Stimulated activated CD8-positive, alpha-beta memory T cell treated with anti-CD3 and anti-CD28 coated beads, Interleukin-4, amount 100 ng/mL, for 4 hours (primary cell): Measurements from ENCODE around the gene ANKRD35.
A peak's percentile ranks its signal among the peaks of the same experiment; 100 is the strongest.
"Not testable (repeated sequence)": the region's sequence is repeated elsewhere in the genome, so short reads cannot be mapped to it uniquely, and the experiment has no call there.

Source experiments
- DNase-seq, 2 donors: peaks; one replicate each; pipeline ENCODE4 v3.0.0-alpha.2; 2020; ENCODE audit warnings: low read depth in 2 of 2, low spot score in 1 of 2

Gene ANKRD35, protein sequence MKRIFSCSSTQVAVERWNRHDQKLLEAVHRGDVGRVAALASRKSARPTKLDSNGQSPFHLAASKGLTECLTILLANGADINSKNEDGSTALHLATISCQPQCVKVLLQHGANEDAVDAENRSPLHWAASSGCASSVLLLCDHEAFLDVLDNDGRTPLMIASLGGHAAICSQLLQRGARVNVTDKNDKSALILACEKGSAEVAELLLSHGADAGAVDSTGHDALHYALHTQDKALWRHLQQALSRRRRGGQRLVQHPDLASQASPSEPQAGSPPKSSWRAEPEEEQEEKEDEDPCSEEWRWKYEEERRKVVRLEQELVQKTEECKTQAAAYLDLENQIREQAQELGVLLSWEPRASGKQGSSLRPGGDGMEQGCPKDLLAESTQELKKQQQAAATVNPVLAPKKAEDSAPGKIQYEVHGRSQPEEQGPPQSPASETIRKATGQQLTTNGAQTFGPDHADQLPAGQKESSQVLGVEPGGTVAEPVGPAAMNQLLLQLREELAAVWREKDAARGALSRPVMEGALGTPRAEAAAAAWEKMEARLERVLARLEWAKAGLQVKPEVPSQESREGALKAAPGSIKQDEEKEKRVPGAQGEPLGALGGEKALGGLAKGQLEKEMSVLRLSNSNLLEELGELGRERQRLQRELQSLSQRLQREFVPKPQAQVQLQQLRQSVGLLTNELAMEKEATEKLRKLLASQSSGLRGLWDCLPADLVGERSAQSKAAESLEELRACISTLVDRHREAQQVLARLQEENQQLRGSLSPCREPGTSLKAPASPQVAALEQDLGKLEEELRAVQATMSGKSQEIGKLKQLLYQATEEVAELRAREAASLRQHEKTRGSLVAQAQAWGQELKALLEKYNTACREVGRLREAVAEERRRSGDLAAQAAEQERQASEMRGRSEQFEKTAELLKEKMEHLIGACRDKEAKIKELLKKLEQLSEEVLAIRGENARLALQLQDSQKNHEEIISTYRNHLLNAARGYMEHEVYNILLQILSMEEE

DNA sequence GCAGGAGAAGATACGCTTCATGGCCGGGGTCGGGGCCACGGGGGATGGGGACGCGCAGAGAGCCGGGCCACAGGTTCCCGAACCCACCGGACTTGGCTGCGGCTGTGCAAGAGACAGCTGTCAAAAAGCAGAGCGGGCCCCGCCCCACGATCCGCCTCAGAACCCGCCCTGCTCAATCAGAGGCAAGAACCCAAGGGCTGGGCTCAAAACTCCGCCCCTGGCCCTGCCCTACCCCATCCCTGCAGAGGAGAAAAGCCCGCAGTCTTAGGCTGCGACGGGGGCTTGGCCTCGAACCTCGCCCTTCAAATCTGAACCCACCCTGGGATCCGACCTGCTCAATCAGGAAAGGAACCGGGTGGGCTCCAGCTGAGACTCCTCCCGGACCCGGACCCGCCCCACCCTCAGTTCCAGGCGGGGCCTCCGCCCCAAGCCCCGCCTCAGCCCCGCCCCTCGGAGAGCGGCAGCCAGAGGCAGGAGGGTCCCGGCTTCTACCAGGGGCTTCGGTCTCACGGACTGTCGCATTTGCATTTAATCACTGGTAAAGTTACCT, at the start of gene ANKRD35:
ANKRD35 (minus strand) TSS at position 129 of the 550 bp plus-strand sequence; CDS start at position 21, 108 bp downstream.
- DNase-seq, result peak; percentile 62 to 76

DNA sequence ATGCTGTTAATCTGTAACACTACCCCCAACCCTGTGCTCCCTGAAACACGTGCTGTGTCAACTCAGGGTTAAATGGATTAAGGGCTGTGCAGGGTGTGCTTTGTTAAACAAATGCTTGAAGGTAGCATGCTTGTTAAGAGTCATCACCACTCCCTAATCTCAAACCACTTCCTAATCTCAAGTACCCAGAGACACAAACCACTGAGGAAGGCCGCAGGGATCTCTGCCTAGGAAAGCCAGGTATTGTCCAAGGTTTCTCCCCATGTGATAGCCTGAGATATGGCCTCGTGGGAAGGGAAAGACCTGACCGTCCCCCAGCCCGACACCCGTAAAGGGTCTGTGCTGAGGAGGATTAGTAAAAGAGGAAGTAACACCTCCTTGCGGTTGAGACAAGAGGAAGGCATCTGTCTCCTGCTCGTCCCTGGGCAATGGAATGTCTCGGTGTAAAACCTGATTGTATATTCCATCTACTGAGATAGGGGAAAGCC, 46.9 kb upstream of the ANKRD35 start:
- DNase-seq, result not testable (repeated sequence)

DNA sequence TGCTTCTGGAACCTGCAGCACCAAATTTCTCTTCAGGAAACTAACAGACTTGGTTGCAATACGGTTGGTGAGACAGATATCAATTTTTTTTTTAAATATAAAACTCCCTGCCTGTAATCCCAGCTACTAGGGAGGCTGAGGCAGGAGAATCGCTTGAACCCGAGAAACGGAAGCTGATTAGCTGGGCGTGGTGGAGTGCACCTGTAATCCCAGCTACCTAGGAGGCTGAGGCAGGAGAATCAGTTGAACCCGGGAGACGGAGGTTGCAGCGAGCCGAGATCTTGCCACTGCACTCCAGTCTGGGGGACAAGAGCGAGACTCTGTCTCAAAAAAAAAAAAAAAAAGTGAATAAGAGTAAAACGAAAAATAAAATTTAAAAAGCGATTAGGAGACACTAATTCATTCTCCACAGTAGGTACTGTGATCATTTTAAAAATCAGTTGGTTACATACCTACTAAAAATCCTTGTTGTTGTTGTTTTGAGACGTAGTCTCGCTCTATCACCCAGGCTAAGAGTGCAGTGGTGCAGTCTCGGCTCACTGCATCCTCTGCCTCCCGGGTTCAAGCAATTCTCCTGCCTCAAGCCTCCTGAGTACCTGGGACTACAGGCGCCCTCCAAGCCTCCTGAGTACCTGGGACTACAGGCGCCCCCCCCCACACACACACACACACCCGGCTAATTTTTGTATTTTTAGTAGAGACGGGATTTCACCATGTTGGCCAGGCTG, 42.4 kb upstream of the ANKRD35 start:
- DNase-seq, result no peak

DNA sequence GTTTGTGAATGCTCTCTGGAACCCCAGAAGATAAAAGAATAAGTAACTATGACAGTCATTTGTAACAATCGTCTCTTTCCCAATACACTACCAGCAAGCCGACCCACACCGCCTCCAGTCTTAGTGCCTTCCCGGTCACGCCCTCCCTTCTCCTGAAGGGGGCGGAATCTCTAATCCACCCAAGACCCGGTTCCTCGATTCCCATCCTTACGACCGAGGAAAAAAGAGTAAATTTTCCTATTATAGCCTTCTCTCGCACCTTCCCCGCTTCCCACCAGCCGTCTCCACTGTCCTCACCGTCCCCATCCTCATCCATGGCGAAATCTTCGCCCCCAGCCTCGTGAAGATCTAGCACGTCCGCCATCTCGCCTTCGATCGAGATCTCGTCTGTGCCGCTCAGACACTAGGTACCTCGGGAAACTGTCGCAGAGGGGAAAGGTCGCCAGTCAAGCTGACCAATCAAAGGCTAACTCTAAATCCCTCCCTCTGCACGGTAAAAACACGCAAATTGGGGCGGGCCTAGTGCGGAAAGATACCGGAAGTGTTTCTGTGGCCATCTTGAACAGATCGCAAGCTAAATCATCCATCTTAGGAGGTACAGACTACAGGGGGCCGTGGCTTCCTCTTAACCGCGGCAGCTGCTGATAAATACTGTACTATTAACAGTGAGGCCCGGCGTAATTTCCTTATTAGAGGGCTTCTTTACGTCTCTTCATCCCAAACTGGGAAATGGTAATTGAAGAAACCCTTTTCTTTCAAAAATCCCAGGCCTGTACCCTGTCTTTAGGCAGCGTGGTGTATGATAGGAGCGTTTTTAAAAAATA, 41.6 kb upstream of the ANKRD35 start, which contains the start of gene RBM8A:
RBM8A (minus strand) TSS at position 422 of the 824 bp plus-strand sequence; CDS start at position 364, 58 bp downstream.
- DNase-seq, result peak; percentile 86 to 89

DNA sequence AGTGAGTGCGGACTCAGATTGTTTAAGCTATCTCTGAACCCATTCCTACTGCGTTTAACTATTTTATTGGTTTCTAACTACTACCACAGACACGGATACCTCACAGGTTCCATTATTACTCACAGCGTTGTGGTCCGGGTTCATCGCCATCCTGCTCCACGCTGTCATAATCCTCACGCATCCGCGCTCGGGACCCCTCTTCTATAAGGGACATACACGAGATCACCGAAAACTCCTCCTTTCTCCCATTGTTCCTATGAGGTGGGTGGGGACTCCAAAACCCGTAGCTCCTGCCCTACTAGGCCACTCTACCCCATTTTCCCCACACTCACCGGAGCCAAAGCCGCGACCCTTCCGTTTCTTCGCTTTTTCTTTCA, 41.0 kb upstream of the ANKRD35 start:
- no peak for DNase-seq

DNA sequence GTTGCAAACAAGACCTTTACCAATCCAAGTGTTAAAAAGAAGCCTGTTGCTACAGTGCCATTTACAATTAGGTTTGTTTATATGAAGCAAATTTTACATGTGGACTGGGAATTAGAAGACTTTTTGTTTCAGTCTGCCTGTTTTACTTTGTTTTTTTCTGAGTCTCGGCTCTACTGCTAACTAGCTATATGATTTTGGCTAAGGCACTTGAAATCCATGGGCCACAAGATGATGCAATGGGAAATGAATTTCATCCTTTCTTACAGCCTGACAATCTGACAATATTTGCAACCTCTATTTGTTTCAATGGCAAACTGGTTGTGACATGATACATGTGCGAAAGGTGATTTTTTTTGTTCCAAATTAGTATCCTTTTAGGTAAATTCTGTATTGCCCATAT, 36.6 kb upstream of the ANKRD35 start:
- no peak for DNase-seq

DNA sequence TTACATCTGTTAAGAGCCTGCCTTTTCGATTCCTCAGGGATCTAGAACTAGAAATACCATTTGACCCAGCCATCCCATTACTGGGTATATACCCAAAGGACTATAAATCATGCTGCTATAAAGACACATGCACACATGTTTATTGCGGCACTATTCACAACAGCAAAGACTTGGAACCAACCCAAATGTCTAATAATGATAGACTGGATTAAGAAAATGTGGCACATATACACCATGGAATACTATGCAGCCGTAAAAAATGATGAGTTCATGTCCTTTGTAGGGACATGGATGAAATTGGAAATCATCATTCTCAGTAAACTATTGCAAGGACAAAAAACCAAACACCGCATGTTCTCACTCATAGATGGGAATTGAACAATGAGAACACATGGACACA, 34.6 kb upstream of the ANKRD35 start:
- not testable (repeated sequence) for DNase-seq

DNA sequence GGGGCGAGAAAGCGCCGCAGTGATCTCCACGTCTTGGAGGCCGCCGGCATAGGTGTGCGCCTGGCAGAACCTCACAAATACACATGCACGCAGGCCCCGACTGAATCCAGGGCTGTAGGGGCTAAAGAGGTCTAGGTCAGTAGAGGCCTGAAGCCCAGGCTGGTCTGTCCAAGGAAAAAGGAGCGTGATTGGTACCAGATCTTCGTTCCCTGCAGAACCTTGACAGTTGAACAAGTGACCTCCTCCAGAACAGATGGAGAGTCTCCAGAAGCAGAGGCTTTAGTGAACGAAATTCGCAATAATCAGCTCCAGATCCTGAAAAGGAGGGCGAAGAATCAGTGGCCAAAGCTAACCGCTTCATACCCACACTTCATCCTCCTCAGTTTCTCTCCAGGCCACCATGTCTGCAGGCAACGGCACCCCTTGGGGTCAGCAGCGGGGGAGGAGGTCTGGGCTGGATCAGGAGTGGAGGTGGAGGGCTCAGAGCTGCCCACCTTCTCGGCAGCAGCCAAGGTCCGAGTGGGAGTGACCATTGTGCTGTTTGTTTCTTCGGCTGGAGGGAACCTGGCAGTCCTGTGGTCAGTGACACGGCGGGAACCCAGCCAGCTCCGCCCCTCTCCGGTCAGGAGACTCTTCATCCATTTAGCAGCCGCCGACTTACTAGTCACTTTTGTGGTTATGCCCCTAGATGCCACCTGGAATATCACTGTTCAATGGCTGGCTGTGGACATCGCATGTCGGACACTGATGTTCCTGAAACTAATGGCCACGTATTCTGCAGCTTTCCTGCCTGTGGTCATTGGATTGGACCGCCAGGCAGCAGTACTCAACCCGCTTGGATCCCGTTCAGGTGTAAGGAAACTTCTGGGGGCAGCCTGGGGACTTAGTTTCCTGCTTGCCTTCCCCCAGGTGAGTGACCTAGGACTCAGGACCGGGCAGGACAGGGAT, 33.6 kb upstream of the ANKRD35 start:
- DNase-seq, result no peak

DNA sequence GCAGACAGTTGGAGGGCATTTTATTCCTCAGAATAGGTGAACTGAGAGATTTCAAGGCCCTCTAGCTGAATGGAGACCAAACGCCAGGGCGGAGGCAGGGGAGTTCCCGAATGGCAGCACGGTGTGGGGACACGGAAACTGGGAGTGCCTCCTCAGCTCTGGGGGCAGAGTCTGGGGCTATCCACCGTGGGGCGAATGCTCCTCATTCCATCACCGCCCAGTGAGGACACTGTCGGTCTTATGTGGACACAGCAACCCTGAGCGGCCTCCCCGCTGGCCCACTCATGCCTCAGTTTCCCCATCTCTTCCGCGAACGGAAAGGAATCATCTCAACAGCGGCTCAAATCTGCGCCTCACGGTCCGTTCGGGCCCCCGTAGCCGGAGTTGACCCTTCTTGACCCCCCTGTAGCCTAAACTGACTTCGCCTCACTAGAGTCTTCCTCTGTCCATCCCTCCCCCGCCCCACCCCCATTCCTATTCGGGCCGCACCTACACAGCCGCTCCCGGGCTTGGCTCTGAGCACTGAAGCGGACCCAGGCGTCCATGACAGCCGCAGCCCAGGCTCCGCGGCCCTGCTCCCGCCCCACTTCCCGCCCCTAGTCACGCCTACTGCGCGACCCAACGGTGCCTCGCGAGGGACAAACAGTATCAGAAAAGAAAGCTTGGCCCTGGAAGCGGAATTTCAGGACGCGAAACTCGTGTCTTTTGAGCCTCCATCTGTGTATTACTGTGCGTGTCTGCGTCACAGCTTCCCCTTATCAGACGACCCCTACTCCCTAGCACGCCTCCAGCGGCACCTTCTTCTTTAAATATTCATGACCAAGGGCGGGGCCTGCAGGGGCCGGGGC, 32.7 kb upstream of the ANKRD35 start, which contains the start of gene PEX11B:
PEX11B (minus strand) TSS at position 574 of the 848 bp plus-strand sequence; CDS start at position 545, 29 bp downstream.
- peak; percentile 77 to 82 for DNase-seq

DNA sequence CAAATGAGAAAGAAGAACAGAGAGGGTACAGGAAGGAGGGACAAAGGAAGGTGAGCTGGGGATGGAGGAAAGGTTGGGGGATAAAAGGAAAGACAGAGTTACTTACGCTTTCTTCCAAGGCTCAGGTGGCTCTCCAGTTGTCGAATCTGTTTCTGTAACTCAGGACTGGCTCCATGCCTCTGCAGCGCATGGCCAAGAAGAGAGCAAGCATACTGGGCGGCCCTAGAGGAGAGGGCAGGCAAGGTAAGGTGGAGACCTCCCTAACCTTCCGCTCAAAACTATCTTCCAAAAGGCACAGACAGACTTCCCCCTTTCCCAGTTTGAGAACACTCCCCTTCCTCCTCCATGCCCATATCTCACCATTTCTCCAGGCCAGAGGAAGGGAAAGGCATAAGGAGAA, 31.9 kb upstream of the ANKRD35 start:
- no peak for DNase-seq

DNA sequence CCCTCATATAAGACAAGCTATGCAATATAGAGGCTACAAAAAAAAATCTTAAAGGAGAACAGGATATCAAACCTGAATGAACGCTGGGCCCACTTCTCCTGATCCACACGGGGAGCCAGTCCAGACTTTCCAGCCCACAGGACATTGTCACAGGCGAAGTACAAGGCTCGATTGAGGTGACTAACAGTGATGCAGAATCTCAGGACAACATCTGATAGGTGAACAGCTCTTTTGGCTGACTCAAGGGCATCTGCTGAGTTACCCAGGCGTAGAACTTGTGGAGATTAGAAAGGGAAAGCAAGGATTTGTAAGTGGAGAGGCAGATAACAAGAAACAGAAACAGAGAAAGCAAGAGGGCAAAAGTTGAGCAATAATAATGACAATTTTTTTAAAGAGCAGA, 31.1 kb upstream of the ANKRD35 start:
- DNase-seq, result no peak

DNA sequence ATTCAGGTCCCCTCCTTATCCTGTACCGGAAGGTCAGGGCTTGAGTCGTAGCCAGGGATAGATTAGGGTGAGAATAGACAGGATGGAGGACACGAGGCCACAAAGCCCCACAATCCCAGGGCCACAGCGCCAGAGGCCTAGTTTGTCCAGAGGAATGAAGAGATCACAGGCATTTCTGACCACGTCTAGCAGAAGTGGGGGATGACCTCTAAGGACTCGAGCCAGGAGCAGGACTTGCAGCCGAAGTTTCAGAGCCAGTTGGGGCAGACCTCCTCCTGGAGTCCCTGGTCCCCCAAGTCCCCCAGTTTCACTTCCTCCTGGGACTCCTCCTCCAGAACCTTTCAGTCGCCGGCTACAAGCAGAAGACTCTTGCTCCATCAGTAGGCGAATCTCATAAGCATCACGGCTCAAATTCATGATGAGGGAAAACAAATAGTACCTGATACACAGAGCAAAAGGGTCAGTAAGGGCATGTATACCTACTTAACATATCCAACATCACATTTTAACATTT, 26.5 kb upstream of the ANKRD35 start:
- no peak for DNase-seq

DNA sequence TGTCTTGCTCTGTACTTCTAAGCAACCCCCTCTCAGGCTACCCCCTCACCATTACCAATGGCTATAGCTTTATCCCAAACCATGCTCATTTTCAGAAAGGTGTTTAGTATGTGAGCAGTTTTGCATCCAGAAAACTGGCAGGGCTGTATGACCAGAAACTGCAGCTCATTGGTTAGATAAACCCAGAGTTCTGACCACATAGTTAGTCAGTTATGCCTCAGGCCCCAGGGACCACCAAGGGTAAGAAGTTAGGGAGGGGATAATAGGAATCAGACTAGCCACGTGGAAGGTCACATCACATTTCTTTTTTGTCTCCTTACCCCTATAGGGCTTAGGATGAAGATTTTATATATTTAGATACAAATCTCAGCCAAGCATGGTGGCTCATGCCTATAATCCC, 23.0 kb upstream of the ANKRD35 start:
- DNase-seq, result no peak

DNA sequence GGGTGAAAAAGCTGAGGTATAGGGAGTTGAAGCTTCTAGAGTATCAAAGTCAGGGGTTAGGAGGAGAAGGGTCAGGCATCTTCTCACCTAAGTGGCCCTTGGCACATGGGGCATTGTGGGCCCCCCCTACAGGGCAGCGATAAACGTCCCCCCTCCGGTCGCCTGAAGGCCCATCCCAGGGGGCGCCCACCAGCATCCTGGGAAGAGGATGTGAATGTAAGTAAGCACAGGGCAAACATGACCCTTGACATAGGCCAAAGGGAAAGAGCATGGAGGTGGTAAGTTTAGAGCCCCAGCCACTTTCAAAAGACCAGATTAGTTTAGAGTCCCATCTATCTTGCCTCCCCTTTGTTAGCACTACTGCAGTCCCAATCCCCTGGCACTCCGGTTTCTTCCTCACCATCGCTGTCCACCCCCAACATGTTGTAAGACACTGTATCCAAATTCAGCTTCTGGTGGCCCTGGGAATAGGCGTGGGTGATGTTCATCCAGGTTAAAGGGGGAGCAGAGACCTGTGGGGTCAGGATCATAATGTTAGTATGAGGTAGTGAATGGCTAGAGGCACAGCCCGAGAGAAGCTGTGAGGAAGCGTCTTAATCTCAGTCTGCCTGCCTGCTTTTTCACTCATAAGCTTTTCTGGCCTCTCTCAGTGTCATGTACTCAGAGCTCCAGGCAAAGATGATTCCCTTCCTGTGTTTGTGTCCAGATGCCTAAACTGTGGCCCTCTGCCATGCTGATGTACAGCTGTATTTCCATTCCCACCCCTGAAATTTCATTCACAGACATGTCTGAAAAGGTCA, 21.5 kb upstream of the ANKRD35 start:
- DNase-seq, result no peak

DNA sequence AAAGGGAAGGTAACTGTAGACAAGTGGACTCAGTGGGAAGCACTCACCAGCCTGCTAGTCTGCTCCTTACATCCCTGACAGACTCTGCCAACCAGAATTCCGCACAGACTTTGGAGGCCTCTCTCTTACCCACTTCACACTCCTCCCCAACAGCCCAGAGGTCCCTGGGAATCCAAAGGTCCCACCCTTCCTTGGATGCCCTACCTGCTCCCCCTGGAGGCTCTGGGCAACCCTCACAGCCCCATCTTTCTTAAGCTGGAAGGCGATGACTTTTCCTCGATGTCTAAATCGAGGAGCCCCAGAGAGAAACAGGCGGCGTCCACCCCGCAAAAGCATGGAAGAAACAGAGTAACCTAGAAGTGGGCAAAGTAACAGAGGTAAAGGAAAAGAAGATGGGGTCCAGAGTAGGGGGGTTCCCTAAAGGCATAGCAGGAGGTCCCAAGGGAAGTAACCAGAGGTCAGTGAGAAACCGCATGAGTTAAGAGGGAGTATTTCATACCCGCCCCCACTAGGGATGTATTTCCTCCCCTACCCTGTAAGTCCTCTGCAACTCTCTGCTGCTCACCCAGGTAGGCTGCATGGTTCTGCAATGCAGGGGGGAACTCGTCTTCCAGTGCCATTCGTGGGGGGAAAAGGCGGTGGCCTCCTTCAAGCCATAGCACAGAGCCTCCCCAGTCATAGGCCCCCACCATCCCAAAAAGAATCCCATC, 15.8 kb upstream of the ANKRD35 start:
- DNase-seq, result no peak

DNA sequence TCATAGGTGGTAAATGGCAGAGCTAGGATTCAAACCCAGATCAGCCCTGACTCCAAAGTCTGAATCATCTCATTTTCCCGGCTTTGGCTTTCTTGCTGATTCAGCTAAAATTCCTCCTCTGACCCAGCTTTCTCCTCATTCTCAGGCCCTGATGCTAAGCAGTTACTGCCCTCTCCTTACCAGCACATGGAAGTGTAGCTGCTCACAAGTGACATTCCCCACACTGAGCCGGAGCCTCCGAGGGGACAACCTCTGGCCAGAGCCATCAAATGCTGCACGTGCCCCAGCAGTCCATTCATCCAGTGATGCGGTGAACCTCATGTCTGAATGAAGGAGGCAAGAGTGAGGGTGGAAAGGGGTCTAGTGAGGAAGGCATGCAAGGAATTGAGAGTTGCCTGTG, 13.1 kb upstream of the ANKRD35 start:
- no peak for DNase-seq
